Pancreas (tissue), 10 donors: ENCODE results near the gene DNAH5. TPM values are rescaled to one million over a fixed set of nuclear protein-coding genes. Genes with fewer than 3 reads are reported as not detected.

ENCODE experiments used
- ATAC-seq, 4 donors: fragments of 200-7000 bp; cut with Tn5 transposase; one replicate each; pipeline versions ENCODE4 v1.8.0 to v1.9.1; 2020; ENCODE audit warnings: mild to moderate bottlenecking in 4 of 4, moderate library complexity in 4 of 4
- DNase-seq, 6 donors: peaks; one replicate each; pipeline ENCODE4 v3.0.0-alpha.2; 2020
- FAIRE-seq: peaks from 2 replicates; lab custom pipeline; 2012; peaks lifted over from hg19 to GRCh38; lab: Jason Lieb, UNC
- H3K27ac ChIP-seq, 4 donors: fragments of 200-600 bp; sonication (generic); 1 replicate in 3 of 4; 2 replicates in 1 of 4; pipeline versions ENCODE4 v1.5.0 to v1.8.0; 2020
- H3K27me3 ChIP-seq, 4 donors: fragments of 200-600 bp; one replicate each; pipeline ENCODE4 v1.8.0; 2021
- H3K36me3 ChIP-seq, 3 donors: fragments of 200-600 bp; sonication (generic) in 1 of 3; one replicate each; pipeline versions ENCODE4 v1.5.0 to v1.8.0; 2020 to 2021
- H3K4me1 ChIP-seq, 3 donors: fragments of 200-600 bp; one replicate each; pipeline ENCODE4 v1.8.0; 2021
- H3K4me3 ChIP-seq, 4 donors: fragments of 200-600 bp; sonication (generic) in 2 of 4; one replicate each; pipeline versions ENCODE4 v1.5.0 to v1.8.0; 2020 to 2021
- H3K9me3 ChIP-seq, 4 donors: fragments of 200-600 bp; one replicate each; pipeline ENCODE4 v1.8.0; 2021
- CTCF ChIP-seq, 4 donors: fragments of 200-600 bp; sonication (generic) in 3 of 4; IDR thresholded peaks; one replicate each; pipeline versions ENCODE4 v1.5.0 to v1.8.0; 2021; ENCODE audit warnings: antibody characterized with exemption in 4 of 4
- WGBS, 2 donors: extraction: QIAGEN DNeasy Blood & Tissue Kit; methylation state at CpG; one replicate each; pipeline ENCODE4 v1.1.7; 2013; 5-methylcytosine and 5-hydroxymethylcytosine counted together
- intact Hi-C, 3 donors: fragments of 100-400 bp; cut with DNase I; formaldehyde crosslinking; loops; one replicate each; pipeline versions ENCODE4 v1.11.1 to v1.14.2; 2022
- polyA plus RNA-seq, 2 donors: library from polyadenylated mRNA; stranded (reverse); fragments of 200-250 nt; gene quantifications; one replicate each; pipeline ENCODE4 v1.2.3, GENCODE V29; 2013
- total RNA-seq, 6 donors: library from RNA; stranded (reverse); fragmentation: NEBNext Ultra II Directional in 4 of 6; extraction: Animal tissue kit (Norgen Biotek cat#: 25700) in 4 of 6; gene quantifications; one replicate each; pipeline versions ENCODE4 v1.2.1 to v1.2.4, GENCODE V29; 2021 to 2023
- donor health status: healthy with polysubstance abuse.
- donor health status: DM: no; HTN: no; CAD: no; lungs with moderate emphysema.
- donor health status: DM: no; HTN: no; CAD: no.
- donor health status: control.
- donor health status: control.
- donor health status: Bipolar disorder and iron deficiency.
- donor health status: DM: yes; HTN: yes; CAD: no.
- donor health status: DM: no; HTN: no; CAD: no.
- donor health status: DM: no; HTN: no; CAD: no.
- donor health status: DM: yes; HTN: yes; CAD: no.

DNAH5 gene
- total and polyA plus RNA-seq, 8 donors = 0.84 to 5.3 (median 1.6) TPM

- 33 to 44% methylated on average over 3 of the region's 3 CpGs for WGBS, 2 donors
- Histone ChIP-seq H3K27ac (no peak overlapping the region), H3K27me3 (no peaks in the 10 kb centered on the region), H3K4me3 (no peak overlapping the region), H3K36me3 (no peaks in the 10 kb centered on the region), H3K4me1 (no peaks in the 10 kb centered on the region), H3K9me3 (no peaks in the 10 kb centered on the region)
- peak in 3 of 4 donors; percentile 44 to 75 (median 71) for ATAC-seq
- no peak for TF ChIP-seq CTCF (IDR thresholded peaks at IDR 0.05)
- intact Hi-C loops = no loop called here
- no peak for FAIRE-seq
- DNase-seq = peak in 1 of 6 donors; percentile 8
These were observed 3.0 kb downstream of the DNAH5 start for GRCh38 chr5:13941468-13941867.

- Histone ChIP-seq H3K9me3 (no peaks in the 10 kb centered on the region), H3K27me3 (no peaks in the 10 kb centered on the region), H3K27ac (no peak overlapping the region), H3K4me3 (no peak overlapping the region), H3K4me1 (no peaks in the 10 kb centered on the region), H3K36me3 (no peaks in the 10 kb centered on the region)
- 70 to 72% methylated on average over 8 of the region's 8 CpGs for WGBS, 2 donors
- no peak for DNase-seq
- TF ChIP-seq CTCF (IDR thresholded peaks at IDR 0.05) = no peak
- intact Hi-C loops = no loop called here
- no peak for FAIRE-seq
- no peak for ATAC-seq
These were observed 4.8 kb downstream of the DNAH5 start for GRCh38 chr5:13939638-13940037.

- intact Hi-C loops = no loop called here
- H3K4me3 ChIP-seq = no peak overlapping the region
- H3K27me3 ChIP-seq = no peaks in the 10 kb centered on the region
- no peaks in the 10 kb centered on the region for H3K4me1 ChIP-seq
- 39 to 69% methylated on average over 1 of the region's 1 CpG for WGBS, 2 donors
- no peaks in the 10 kb centered on the region for H3K36me3 ChIP-seq
- ATAC-seq (no peak), FAIRE-seq (no peak), DNase-seq (no peak)
- no peak overlapping the region for H3K27ac ChIP-seq
- TF ChIP-seq CTCF (IDR thresholded peaks at IDR 0.05) = no peak
- H3K9me3 ChIP-seq = no peaks in the 10 kb centered on the region
These were observed 9.6 kb downstream of the DNAH5 start for GRCh38 chr5:13934921-13935320.

- DNase-seq = no peak
These were observed 10.4 kb downstream of the DNAH5 start for GRCh38 chr5:13934125-13934524.

More at GRCh38 chr5:13934125-13934524, 10.4 kb downstream of the DNAH5 start:
- no peak overlapping the region for H3K4me3 ChIP-seq
- no peaks in the 10 kb centered on the region for H3K4me1 ChIP-seq
- no peak overlapping the region for H3K27ac ChIP-seq
- no peaks in the 10 kb centered on the region for H3K36me3 ChIP-seq
- no peak for FAIRE-seq
- no peaks in the 10 kb centered on the region for H3K27me3 ChIP-seq
- ATAC-seq = no peak
- WGBS, 2 donors = 73 to 81% methylated on average over 2 of the region's 2 CpGs
- TF ChIP-seq CTCF (IDR thresholded peaks at IDR 0.05) = no peak
- H3K9me3 ChIP-seq = no peaks in the 10 kb centered on the region
- intact Hi-C loops = no loop called here
